DMS153 (cell line): ENCODE results near the gene BRPF1.

Experiments used
- DNase-seq: peaks from one replicate; lab custom pipeline; 2025; lab: John Stamatoyannopoulos, UW

BRPF1 gene

GRCh38 chr3:9703736-9704346, 27.7 kb upstream of the BRPF1 start, which contains the start of gene CPNE9:
CPNE9 (plus strand) TSS chr3:9703833; CDS start chr3:9703997, 164 bp downstream.
- no peak for DNase-seq

GRCh38 chr3:9704347-9705322, 26.9 kb upstream of the BRPF1 start:
- DNase-seq = no peak

- DNase-seq = no peak
Measured at GRCh38 chr3:9710174-9710739, 21.3 kb upstream of the BRPF1 start.

- no peak for DNase-seq
Measured at GRCh38 chr3:9712415-9712814, 19.1 kb upstream of the BRPF1 start.

- DNase-seq = no peak
Measured at GRCh38 chr3:9713142-9713541, 18.4 kb upstream of the BRPF1 start.

GRCh38 chr3:9715136-9715535, 16.4 kb upstream of the BRPF1 start:
- no peak for DNase-seq

- no peak for DNase-seq
Measured at GRCh38 chr3:9715764-9716437, 15.6 kb upstream of the BRPF1 start.

- no peak for DNase-seq
Measured at GRCh38 chr3:9716801-9717555, 14.6 kb upstream of the BRPF1 start.

GRCh38 chr3:9717563-9717962, 14.0 kb upstream of the BRPF1 start:
- no peak for DNase-seq

GRCh38 chr3:9718118-9718517, 13.4 kb upstream of the BRPF1 start:
- DNase-seq = no peak

GRCh38 chr3:9721015-9721699, 10.4 kb upstream of the BRPF1 start:
- no peak for DNase-seq

- DNase-seq = no peak
Measured at GRCh38 chr3:9721700-9722060, 9.9 kb upstream of the BRPF1 start.

GRCh38 chr3:9725775-9726515, 5.6 kb upstream of the BRPF1 start:
- DNase-seq = no peak

- no peak for DNase-seq
Measured at GRCh38 chr3:9727041-9727595, 4.4 kb upstream of the BRPF1 start.

- no peak for DNase-seq
Measured at GRCh38 chr3:9727743-9728142, 3.8 kb upstream of the BRPF1 start.

GRCh38 chr3:9729419-9729818, 2.1 kb upstream of the BRPF1 start:
- no peak for DNase-seq

GRCh38 chr3:9730657-9731205, 804 bp upstream of the BRPF1 start:
- no peak for DNase-seq

- no peak for DNase-seq
Measured at GRCh38 chr3:9732080-9732739, 675 bp downstream of the BRPF1 start.

- no peak for DNase-seq
Measured at GRCh38 chr3:9732740-9733115, 1.2 kb downstream of the BRPF1 start.
